Prostate gland (tissue), 2 donors: ENCODE data around the gene PPM1N. TPM values are rescaled to one million over a fixed set of nuclear protein-coding genes. Genes with fewer than 3 reads are reported as not detected.

Source experiments
- DNase-seq: peaks from one replicate; pipeline ENCODE4 v3.0.0-alpha.2; 2019; ENCODE audit warnings: low spot score
- H3K27ac ChIP-seq, 2 donors: fragments of 200-600 bp; sonication (generic); 2 replicates each; pipeline ENCODE4 v1.5.1; 2017 to 2019
- H3K27me3 ChIP-seq: fragments of 200-600 bp; sonication (generic); replicated peaks from 2 replicates; pipeline ENCODE4 v1.5.1; 2019; ENCODE audit not compliant: insufficient read depth
- H3K36me3 ChIP-seq, 2 donors: fragments of 200-600 bp; sonication (generic); 1 replicate in 1 of 2; 2 replicates in 1 of 2; pipeline versions ENCODE4 v1.5.1 to v1.8.1; 2017 to 2019
- H3K4me1 ChIP-seq: fragments of 200-600 bp; sonication (generic); replicated peaks from 2 replicates; pipeline ENCODE4 v1.5.1; 2019
- H3K4me3 ChIP-seq, 2 donors: fragments of 200-600 bp; sonication (generic); 2 replicates each; pipeline ENCODE4 v1.5.1; 2017 to 2019
- H3K9me3 ChIP-seq: fragments of 200-600 bp; sonication (generic); 2 replicates; pipeline ENCODE4 v1.5.1; 2017
- CTCF ChIP-seq, 4 experiments: fragments of 200-600 bp in 2 of 4; fragments of 450-650 bp in 2 of 4; sonication (generic) in 2 of 4; IDR thresholded peaks; 1 replicate in 3 of 4; 2 replicates in 1 of 4; pipeline ENCODE4 v1.5.1; 2016 to 2019; ENCODE audit warnings: antibody characterized with exemption in 4 of 4, mild to moderate bottlenecking in 2 of 4, moderate library complexity in 2 of 4
- POLR2A ChIP-seq: fragments of 450-650 bp; IDR thresholded peaks from one replicate; pipeline ENCODE4 v1.6.1; 2016; ENCODE audit warnings: antibody characterized with exemption, mild to moderate bottlenecking
- POLR2AphosphoS5 ChIP-seq: sonication (generic); formaldehyde crosslinking; IDR thresholded peaks from one replicate; pipeline ENCODE4 v1.6.1; 2017; ENCODE audit warnings: antibody characterized with exemption
- WGBS: methylation state at CpG from one replicate; pipeline ENCODE4 v1.1.5; 2018; 5-methylcytosine and 5-hydroxymethylcytosine counted together
- intact Hi-C: fragments of 100-400 bp; cut with DNase I; formaldehyde crosslinking; loops from one replicate; pipeline ENCODE4 v1.14.2; 2022
- total RNA-seq, 2 donors: library from RNA; depleted of rRNA; stranded (reverse); fragments of >200 nt; gene quantifications; one replicate each; pipeline ENCODE4 v1.1.0, GENCODE V29; 2016

PPM1N gene
- total RNA-seq, 2 donors from 2014 or later, result 0.36 to 1.8 TPM

DNA sequence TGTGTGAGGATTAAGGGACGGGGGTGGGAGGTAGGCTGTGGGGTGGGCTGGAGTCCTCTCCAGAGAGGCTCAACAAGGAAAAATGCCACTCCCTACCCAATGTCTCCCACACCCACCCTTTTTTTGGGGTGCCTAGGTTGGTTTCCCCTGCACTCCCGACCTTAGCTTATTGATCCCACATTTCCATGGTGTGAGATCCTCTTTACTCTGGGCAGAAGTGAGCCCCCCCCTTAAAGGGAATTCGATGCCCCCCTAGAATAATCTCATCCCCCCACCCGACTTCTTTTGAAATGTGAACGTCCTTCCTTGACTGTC, 24.9 kb upstream of the PPM1N start:
- DNase-seq, result no peak
- Histone ChIP-seq H3K4me3 (no peak overlapping the region), H3K36me3 (no peaks in the 10 kb centered on the region), H3K9me3 (no peaks in the 10 kb centered on the region), H3K27me3 (no peaks in the 10 kb centered on the region), H3K27ac (no peak overlapping the region), H3K4me1 (peaks cover 7% of the 10 kb centered on the region)
- TF ChIP-seq POLR2AphosphoS5, result no peak
- 35% methylated on average over 5 of the region's 5 CpGs for WGBS
- intact Hi-C loops, result no loop called here

GRCh38 chr19:45473682-45474605, 24.3 kb upstream of the PPM1N start:
- 77% methylated on average over 27 of the region's 27 CpGs for WGBS
- Histone ChIP-seq H3K36me3 (no peaks in the 10 kb centered on the region), H3K27ac (no peak overlapping the region), H3K4me1 (peaks cover 4% of the 10 kb centered on the region), H3K4me3 (no peak overlapping the region), H3K27me3 (no peaks in the 10 kb centered on the region), H3K9me3 (no peaks in the 10 kb centered on the region)
- no peak for TF ChIP-seq POLR2AphosphoS5
- TF ChIP-seq POLR2A, result no peak
- no peak for TF ChIP-seq CTCF (IDR thresholded peaks at IDR 0.05)
- intact Hi-C loops, result no loop called here
- no peak for DNase-seq

DNA sequence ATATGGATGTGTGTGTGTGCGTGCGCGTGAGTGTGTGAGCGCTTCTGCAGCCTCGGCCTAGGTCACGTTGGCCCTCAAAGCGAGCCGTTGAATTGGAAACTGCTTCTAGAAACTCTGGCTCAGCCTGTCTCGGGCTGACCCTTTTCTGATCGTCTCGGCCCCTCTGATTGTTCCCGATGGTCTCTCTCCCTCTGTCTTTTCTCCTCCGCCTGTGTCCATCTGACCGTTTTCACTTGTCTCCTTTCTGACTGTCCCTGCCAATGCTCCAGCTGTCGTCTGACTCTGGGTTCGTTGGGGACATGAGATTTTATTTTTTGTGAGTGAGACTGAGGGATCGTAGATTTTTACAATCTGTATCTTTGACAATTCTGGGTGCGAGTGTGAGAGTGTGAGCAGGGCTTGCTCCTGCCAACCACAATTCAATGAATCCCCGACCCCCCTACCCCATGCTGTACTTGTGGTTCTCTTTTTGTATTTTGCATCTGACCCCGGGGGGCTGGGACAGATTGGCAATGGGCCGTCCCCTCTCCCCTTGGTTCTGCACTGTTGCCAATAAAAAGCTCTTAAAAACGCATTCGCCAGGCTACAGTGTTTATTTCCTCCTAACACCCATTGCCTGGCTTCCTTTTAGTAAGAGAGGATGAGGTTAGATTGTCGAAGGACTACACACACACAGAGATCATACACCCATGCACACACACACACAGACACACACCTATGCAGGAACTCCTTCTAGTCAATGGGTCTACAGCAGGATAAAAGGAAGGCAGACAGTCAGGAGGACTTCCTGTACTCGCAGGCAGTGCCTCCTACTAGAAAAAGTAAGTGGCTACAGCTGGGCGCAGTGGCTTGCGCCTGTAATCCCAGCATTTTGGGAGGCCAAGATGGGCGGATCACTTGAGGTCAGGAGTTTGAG, 23.4 kb upstream of the PPM1N start:
- Histone ChIP-seq H3K4me3 (no peak overlapping the region), H3K36me3 (no peaks in the 10 kb centered on the region), H3K27me3 (no peaks in the 10 kb centered on the region), H3K4me1 (peaks cover 3% of the 10 kb centered on the region), H3K9me3 (no peaks in the 10 kb centered on the region), H3K27ac (no peak overlapping the region)
- 52% methylated on average over 28 of the region's 28 CpGs for WGBS
- intact Hi-C loops, result no loop called here
- no peak for DNase-seq
- TF ChIP-seq CTCF (IDR thresholded peaks at IDR 0.05), result no peak
- no peak for TF ChIP-seq POLR2A
- TF ChIP-seq POLR2AphosphoS5, result no peak

DNA sequence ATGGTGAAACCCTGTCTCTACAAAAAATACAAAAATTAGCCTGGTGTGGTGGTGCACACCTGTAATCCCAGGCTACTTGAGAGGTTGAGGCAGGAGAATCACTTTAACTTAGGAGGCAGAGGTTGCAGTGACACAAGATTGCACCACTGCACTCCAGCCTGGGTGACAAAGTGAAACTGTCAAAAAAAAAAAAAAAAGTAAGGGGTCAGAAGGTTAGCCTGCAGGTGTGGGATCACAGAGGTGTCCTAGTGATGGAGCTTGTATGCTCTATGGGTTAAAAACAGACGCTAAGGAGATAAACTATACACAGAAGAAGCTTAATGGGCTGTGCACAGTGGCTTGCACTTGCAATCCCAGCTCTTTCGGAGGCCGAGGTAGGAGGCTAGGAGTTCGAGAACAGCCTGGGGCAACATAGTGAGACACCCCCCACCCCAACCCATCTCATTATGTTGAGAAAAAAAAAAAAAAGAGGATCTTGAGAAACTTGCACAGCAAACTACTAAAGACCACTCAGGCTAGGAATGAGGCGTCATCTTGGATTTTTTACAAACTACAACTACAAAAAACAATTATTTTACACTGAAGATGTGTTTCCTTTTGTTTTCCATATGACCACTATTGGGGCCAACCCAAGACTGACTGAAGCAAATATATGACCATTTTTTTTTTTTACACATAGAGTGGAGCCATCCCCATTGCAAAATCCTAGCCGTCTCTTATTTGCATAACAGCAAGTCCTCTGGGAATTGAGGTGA, 22.5 kb upstream of the PPM1N start:
- TF ChIP-seq CTCF (IDR thresholded peaks at IDR 0.05) (no peak), POLR2A (no peak), POLR2AphosphoS5 (no peak)
- Histone ChIP-seq H3K4me1 (no peaks in the 10 kb centered on the region), H3K27me3 (no peaks in the 10 kb centered on the region), H3K36me3 (no peaks in the 10 kb centered on the region), H3K9me3 (no peaks in the 10 kb centered on the region), H3K27ac (no peak overlapping the region), H3K4me3 (no peak overlapping the region)
- 82% methylated on average over 6 of the region's 6 CpGs for WGBS
- intact Hi-C loops, result no loop called here
- no peak for DNase-seq

DNA sequence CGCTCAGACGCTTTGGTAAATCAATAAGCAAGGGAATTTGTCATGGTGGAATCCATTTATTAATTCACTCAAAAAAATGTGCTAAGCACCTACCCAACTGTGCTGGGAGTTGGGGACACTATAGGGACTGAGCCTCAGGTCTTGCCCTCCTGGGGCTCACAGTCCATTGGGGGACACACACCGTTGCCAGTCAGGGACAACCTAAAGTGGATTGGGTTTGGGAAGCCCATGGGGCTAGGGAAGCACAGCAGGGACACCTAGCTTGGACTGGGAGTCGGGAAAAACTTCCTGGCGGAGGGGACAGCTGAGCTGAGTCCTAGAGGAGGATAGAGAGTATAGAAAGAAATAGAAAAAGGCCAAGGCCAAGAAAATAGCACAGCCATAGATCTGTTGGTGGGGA, 21.9 kb upstream of the PPM1N start:
- no peak overlapping the region for H3K27ac ChIP-seq
- no peak for DNase-seq
- no peak overlapping the region for H3K4me3 ChIP-seq
- intact Hi-C loops, result no loop called here
- no peaks in the 10 kb centered on the region for H3K9me3 ChIP-seq
- no peaks in the 10 kb centered on the region for H3K36me3 ChIP-seq
- TF ChIP-seq POLR2A, result no peak
- TF ChIP-seq CTCF (IDR thresholded peaks at IDR 0.05), result no peak
- no peak for TF ChIP-seq POLR2AphosphoS5
- 56% methylated on average over 5 of the region's 5 CpGs for WGBS
- no peaks in the 10 kb centered on the region for H3K27me3 ChIP-seq
- no peaks in the 10 kb centered on the region for H3K4me1 ChIP-seq
